ENCODE data around the gene MTSS2.
"Not testable (repeated sequence)": the region's sequence is repeated elsewhere in the genome, so short reads cannot be mapped to it uniquely, and the experiment has no call there.

The MTSS2 gene

DNA sequence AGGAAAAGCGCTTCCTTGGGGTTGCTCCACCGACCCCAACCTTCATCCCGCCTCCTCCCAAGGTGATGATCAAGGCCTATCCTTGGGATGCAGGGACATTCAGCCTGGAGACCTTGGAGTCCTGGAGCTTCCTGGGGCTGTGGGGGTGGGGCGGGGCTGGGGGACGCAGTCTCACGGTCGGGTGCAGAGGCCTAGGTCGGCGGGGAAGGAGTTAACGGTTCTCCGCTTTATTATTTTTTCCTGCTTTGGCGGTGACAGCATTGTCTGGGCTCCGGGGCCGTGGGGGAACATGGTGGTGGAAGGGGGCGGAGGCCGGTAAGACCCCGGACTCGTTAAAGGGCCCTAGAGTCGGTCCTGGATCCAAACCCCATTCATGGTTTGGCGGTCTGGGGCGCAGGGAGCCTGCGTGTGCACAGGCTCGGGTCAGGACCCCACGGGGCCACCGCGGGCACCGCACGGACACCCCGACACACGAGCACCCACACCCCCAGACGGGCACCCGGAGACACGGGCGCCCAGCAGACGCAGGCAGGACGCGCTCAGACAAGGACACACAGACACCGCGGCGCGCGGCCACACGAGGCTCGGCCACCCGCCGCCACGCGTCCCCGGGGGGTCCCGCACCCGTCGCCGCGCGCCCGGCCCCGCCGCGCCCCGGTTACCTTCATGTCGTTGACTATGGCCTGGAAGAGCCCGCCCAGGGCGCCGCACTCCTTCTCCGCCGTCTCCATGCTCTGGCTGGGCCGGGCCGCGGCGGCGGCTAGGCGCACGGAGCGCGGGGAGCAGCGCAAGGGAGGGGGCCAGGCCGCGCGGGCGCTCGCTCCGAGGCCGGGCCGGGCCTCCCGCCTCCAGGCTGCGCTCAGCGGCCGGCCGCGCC lies 554 bp downstream of the MTSS2 start:
- DNase-seq = no peak

DNA sequence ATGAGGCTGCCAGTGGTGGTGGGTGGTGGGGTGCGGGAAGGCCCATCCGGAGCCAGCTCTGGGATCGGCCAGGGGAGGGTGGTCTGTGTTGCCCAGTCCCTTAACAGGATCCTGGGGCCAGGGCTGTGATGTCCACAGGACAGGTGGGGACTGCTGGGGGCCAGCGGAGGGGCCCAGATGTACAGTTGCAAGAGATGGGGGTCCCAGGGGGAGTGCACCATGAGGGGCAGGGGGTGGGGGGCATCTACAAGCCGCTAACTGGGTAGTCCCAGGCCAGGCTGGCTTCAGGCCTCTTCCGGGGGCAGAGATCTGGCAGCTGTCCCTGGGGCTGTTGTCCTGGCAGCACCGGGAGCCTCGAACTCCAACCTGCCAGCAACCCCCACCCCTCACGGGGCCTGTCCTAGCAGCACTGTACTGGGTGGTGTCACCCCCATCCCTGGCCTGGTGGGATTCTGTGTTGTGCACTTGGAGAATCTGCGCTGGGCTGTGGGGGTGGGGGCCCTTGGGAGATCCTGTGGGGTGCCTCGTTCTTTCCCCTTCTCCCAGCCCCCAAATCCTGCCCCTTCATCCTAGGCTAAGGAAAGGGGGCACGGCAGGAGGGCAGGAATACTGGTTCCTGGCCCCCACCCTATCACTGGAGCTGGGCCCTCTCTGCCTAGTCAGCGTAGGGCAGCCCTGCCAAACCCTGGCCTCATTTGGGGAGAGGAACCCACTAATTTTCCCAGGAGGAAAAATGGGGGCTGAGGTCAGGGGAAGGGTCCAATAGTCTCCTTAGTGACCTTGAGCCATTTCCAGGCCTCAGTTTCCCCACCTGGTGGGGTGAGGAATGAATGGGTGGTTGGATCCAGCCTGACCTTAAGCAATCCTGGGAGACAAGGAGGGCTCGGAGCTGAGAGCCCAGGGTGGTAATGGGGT lies 1.4 kb downstream of the MTSS2 start:
- DNase-seq = no peak

DNA sequence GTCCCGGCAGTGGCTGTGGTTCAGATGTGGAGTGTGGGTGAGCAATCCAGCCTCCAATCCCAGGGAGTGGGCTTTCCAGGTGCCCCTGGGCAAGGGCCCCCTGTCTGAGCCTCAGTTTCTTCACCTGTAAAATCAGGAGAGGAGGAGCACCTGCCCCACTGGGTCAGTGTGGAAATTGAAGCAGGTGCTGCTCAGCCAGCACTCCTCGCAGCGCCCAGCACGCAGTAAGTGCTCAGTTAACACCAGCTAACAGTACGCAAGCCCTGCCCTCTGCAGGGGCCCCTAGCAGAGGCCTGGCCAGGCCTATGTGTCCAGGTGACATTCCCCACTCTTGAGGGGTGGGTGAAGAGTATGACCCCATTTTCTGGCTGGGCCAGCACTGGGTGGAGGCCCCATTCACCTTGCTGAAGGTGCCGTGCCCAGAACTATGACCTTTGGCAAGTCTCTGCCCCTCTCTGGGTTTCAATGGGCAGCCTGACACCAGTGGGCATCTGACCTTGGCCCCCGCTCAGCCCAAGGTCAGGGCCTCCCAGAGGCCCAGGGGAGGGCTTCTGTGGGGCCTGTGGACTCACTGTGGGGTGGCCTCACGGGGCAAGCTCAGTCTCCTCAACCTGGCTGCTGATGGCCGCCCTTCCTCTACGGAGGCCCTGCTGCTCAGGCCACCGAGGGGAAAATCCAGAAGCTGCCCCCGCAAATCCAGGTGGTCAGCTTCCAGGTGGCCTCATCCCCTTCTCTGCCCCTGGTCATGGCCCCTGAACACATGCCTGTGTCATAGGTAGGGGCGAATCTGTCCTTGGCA lies 2.5 kb downstream of the MTSS2 start:
- DNase-seq = no peak

- no peak for DNase-seq
Observed at GRCh38 chr16:70682239-70683145, 3.4 kb downstream of the MTSS2 start.

GRCh38 chr16:70681382-70682238 lies 4.2 kb downstream of the MTSS2 start:
- no peak for DNase-seq

DNA sequence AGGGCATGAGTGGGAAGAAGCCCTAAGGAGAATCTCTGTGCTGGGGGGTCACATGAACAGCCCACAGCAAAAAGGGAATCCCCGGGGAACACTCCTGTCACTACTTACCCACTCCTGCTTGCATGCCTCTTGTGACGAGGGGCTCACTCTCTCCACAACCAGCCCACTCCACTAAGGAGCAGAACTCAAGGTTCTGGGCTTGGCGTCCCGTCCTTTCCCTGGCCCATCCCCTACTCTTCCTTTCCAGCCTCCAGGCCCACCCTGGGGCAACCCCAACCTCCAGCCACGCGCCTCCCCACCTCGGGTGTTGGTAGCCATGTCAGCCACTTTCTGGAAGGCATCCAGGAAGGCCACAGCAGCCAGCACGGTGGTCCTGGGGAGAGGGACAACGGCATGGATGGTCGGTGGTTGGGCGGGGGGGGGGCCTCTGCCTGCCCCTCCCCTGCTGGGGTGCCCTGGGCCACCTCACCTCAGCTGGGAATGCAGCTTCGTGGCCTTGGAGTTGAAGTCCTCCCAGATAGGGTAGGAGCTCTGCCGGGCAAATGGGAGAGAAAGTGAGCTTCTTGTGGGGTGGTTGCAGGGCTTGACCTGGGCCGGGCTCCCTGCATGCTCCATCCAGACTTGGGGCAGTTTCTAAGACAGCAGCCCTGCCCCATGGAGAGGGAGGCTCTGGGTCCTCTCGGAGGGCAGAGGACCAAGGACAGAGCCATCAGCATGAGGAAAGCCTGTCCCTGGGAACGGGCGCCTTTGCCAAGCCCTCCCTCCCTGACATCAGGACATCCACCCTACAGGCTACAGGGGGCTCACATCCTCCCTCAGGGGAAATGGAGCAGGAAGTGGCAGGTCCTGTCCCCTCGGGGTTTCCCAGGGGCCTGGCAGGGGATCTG lies 5.1 kb downstream of the MTSS2 start:
- no peak for DNase-seq

DNA sequence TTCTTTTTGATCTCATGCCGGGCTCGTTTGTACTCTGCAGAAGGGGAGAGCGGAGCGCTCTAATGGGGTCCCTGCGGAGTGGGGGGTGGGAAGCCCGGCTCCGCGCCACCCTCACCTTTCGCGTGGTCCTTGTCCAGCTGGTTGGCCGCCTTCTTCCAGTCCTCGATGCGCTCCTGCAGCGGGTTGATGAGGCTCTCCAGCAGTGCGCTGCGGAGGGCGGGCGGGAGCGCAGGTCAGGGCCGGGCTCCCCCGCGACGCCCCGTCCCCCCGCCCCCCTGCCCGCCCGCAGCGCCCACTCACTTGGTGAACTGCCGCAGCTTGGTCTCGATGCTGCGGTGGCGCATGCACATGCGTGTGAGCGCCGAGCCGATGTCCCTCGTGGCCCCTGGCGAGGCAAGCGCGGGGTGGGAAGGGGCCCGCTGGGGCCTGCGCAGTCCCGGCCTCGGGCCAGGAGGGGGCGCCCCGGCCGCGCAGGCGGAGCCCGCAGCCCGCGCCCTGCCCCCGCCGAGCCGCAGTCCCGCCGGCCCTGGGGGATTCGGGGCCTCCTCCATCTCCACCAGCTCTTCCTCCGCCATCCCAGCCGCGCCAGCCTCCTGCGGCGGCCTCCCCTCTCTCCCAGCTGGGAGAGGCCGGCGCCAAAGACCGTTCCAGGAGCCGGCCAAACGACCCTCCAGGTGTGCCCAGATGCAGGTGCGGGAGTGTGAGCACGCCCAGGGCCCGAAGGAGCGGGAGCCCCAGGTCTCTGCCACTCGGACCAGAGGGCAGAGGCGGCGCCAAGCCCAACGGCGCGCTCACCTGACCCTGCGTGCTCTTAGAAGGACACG lies 6.0 kb downstream of the MTSS2 start:
- no peak for DNase-seq

DNA sequence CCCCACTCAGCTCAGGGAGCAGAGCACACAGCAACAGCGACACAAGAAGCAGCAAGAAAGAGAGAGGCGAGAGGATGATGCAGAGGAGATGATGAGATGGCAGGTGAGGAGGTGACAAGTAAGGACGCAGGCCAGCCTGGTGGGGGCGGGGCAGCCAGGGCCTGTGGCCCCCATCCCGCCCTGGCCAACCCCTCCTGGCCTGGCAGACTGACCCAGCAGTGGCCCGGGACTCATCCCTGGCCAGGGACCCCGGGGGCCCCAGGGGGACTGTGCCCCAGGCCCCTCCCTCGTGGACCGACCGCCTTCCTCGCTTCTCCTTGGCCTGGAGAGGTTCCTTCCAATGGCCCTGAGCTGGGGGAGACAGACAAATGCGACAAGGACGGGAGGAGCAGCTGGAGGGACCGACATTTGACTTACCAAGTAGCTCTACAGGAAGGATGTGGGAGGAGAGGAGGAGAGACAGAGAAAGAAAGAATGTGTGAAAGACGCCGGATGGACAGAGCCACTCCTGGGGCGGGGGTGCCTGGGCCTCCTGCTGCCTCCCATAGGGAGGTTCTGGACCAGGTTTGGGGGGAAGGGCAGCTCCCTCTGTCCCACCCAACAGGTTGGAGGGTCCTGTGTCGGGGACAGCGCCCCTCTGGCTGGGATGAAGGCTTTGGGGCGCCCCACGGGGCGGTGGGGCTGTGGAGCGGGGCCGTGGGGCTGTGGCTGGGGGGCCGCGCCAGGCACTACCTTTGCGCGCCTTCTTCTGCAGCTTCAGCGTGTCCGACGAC lies 6.8 kb downstream of the MTSS2 start:
- DNase-seq = no peak

DNA sequence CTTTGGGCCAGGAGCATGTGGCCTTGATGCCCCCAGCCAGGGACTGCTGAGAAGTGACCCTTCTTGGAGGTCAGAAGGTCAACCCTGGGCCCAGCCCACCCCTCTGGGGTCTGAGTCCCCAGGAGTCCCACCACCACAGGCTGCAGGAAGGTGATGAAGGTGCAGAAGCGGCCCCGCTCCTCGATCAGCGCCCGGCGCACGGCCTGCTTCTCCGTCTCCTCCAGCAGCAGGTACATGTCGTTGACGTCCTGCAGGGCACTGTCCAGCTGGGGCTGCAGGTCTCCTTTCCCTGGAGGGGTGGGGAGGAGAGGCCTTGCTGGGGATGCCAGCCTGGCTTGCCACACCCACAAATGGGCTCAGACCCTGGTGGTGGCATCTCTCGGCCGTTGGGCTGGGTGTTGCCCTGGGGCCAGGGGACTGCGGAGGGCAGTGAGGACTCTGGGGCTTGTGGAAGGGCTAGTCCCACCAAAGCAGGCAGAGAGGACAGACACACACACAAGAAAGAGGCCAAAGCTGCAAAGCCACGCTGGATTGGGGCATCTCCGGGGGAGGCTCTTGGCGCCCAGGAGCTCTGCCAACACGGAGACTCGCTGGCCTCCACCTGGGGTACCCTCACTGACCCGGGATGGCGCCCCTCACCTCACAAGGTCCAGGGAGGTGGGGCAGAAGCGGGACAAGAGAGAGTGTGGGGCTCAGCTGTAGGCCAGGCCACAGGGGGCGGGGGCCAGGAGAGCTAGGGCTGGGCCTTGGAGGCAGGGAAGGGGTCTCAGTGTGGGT lies 7.5 kb downstream of the MTSS2 start:
- no peak for DNase-seq

GRCh38 chr16:70677499-70678120 lies 8.2 kb downstream of the MTSS2 start:
- DNase-seq = no peak

DNA sequence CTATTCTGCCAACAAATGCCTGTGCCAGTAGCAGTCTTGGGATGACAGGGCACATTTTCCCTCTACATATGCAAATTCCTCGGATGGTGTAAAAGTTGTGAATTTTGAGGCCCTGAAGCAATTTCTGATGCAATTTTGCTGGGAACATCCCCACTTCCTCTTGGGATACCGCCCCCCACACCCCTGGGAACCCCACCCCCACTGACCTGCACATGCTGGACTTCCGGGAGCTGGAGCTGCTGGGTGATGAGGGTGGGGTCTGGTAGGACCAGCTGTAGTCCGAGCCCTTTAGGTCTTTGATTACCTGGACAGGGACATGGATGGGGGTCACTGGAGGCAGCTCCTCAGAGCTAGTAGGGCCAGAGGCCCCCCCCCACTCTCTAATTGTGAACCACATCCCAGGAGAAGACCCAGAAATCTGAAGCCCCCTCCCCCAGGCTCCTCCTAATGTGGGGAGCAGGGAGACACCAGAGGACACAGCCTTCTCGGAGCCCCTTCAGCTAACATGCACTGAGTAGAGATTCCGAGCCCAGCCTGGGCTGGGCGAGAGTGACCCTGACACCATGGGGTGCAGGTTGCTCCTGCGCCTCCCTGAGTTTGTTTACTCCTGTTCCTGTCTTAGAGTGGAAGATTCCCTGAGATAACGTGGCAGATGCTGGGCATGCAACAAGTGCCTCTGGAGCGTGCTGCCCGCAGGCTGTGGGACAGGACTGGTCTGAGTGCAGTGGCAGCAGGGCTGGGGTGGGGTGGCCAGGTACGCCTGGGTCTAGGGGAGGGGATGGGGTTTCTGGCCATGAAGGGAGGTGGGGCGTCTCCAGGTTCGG lies 9.0 kb downstream of the MTSS2 start:
- DNase-seq = no peak

- no peak for DNase-seq
Observed at GRCh38 chr16:70675851-70676513, 9.9 kb downstream of the MTSS2 start.

DNA sequence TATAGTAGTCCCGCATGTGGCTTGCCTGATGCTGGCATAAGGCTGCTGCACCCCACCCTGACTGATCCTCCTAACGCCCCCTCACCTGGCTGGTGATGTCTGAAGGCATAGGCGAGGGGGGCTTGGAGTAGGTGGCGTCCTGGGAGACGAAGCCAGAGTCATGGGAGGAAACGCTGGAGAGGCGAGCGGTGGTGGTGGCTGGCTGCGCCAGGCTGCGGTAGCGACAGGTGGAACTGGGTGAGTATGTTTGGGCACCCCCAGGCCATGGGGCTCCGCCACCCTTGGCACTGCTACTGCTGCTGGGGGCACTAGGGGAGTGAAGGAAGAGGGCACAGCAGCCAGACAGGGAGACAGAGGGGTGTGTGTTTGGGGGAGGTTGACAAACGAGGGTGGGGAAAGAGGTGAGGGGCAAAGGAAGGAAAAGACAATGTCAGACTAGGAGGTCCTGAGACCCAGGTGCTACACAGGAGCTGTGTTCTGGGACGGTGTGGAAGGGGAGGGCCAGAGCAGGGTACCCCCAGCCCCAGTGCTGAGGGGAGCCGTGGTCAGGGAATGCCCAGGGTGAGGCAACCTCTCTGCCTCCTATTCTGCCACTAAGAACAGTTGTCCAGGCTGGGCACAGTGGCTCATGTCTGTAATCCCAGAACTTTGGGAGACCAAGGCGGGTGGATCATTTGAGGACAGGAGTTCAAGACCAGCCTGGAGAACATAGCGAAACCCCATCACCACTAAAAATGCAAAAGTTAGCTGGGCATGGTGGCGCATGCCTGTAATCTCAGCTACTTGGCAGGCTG lies 11.4 kb downstream of the MTSS2 start:
- no peak for DNase-seq

DNA sequence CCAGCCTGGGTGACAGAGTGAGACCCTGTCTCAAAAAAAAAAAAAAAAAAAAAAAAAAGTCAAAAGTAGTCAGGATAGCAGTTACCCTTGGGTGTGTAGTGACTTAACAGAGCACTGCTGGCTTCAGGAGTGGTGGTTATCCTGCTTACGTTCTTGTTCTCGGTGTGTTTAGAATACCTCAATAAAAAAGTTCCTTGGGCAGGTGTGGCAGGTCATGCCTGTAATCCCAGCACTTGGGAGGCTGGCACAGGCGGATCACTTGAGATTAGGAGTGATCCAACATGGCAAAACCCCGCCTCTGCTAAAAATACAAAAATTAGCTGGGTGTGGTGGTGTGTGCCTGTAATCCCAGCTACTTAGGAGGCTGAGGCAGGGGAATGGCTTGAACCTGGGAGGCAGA lies 14.9 kb downstream of the MTSS2 start:
- not testable (repeated sequence) for DNase-seq
